ENCODE results near the gene SCGN.

SCGN gene

DNA sequence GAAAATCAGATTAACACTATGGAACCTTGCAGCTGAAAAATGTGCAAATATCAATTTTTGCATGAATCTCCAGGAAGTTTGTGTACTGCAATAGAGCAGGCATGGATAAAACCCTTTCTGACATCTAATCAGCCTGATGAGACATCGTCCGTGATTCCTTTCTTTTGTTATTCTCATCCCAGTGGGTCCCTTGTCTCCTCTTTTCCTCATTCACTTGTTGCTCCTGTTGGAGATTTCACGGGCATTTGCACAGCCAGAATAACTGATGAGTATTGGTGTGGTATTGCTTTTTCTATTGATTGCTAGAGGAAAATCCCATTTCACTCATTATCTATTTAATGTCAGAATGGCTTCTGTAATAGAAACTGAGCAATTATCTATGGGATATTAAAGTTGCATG, 39.9 kb downstream of the SCGN start:
- DNase-seq: no peak

DNA sequence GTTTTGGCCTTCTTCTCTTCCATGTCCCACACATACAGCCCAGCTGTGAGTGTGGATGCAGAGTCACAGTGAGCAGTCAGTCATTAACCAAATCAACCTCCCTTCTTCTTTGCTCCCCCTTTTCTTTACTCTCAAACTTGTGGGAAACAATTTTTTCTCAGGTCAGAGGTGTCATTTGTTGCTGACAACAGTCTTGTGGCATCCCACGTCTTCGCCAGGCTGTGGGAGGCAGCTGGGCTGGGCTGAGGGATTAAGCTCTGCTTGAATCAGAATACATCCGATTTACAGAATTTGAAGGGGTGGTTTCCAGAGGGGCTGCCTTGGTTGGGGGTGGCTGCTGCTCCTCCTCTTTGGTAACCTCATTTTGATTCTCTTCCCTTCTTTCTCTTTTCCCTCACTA, 40.5 kb downstream of the SCGN start:
- DNase-seq: no peak

DNA sequence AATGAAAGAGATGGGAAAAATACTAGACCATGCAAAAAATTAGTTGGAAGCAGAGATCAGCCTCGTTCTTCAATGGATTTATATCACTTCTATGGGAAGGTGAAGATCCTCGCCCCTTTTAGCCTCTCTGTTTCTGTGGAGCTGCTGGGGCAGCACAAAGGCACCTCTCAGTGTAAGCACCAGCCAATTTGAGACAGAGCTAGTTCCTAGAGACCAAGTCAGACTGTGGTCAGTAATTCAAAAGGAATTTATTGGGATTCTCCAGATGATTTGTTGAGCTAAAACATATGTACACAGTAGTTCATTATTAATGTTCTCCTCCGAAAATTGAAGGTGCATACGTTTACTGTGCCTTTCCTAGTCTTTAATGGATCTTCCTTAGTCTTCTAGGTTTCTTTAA, 42.4 kb downstream of the SCGN start:
- DNase-seq: no peak

DNA sequence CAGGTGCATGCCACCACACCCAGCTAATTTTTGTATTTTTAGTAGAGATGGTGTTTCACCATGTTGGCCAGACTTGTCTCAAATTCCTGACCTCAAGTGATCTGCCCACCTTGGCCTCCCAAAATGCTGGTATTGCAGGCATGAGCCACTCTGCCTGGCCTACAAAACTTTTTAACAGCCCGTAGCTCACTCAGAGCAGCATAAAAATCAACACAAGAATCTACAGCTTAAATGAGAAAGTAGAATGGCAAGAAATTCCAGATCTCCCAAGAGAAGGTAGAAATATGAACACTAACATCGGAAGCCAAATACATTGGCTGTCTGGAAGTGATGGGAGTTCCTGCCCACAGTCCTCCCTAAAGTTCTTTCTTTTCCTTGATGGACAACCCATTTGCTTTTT, 43.7 kb downstream of the SCGN start:
- no peak for DNase-seq

DNA sequence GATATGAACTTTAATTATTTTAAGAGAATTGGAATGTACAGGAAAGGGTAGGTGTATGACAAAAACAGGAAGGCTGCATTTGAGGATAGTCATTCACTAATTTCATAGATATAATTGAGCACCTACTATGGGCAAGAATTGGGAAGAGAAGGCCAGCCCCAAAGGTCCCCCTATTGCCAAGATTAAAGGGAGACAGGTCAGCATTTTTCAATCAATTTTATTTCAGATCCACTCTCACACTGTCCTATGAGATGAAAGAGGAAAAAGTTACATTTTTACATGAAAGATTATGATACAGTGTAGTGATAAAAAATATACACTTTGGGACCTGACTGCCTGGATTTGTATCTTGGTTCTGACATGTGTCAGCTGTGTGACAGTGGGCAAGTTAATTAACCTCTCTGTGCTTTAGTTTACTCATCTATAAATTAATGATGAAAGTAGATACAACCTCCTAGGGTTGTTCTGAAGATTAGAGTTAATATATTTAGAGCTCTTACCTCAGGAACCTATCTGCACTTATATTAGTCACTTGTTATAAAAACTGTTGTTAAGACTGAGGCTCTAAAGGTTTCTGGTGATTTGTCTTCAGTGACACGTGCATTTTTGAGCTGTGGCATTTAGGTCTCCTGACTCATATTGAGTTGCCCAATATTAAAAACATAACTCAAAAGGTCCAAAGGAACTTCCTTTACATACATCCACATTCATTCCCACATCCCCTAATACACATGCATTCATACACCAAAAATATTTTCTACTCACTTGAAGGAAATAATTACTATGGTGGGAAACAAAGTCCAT, 45.7 kb downstream of the SCGN start:
- no peak for DNase-seq

DNA sequence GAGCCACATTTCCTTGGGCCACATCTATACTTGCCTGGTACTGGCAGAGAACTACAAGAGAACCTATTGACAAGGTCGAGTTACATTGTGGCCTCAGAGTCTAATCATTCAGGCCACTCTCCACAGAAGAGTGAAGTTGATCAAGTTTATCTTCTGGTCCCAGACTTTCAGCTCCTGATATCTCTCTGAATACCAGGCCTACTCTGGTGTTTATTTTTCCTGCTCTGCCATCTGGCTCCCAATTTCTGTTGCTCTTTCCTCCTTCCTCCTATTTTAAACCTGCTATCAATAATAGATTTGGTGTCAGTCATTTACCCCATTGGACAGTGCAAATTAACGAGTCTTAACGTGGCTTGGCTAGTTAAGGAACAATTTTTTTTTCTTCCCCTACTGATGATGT, 46.6 kb downstream of the SCGN start:
- DNase-seq: no peak

DNA sequence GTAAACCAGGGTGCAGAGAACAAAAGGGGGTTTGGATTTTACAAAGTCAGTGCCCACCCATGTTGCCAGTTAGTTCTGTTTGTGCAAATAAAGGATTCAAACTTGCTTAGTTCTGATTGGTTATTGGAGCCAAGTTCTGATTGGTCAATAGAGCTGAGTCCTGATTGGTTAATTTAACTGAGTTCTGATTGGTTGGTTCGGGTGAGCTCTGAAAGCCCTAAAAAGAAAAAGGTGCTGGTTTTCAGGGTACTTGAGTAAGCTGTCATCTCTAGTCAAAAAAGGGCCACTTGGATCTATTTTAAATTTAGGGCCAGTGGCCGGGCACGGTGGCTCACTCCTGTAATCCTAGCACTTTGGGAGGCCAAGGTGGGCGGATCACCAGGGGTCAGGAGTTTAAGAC, 47.6 kb downstream of the SCGN start:
- DNase-seq: no peak

DNA sequence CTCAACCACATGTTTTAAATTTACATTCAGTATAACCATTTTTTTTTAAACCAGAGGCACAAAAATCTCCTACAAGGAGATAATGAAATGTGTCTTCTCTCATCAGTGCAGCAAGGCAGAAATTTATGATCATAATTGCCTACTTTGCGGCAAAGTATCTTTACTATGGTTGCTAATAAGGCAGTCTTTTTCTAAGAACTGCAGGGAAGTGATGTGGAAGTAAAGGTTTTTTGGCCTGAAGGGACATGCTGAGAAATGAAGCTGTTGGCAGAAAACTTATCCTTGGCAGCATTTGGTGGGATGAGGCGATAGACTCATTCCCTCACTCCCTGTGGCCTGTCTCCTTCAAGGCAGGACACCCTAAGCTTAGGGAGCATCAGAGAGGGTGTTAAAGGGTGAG, 48.7 kb downstream of the SCGN start:
- DNase-seq: no peak

DNA sequence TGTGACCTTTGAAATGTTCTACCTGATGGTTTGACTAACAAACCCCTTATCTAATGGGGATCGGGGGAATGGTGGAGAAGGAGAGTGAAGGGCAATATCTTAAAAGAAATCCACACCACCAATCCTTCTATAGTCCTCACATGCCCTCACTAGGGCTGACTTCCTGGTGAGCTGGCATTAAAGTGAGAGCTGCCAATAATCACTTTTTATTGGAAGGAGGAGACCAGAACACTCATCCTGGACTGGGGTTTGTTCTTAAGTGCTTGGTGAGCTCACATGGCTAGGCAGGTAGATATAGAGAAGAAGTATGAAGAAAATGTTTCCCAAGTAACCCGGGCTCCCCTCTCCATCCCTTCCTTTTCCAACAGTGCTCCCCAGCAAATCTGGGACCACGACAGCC, 49.8 kb downstream of the SCGN start:
- no peak for DNase-seq

DNA sequence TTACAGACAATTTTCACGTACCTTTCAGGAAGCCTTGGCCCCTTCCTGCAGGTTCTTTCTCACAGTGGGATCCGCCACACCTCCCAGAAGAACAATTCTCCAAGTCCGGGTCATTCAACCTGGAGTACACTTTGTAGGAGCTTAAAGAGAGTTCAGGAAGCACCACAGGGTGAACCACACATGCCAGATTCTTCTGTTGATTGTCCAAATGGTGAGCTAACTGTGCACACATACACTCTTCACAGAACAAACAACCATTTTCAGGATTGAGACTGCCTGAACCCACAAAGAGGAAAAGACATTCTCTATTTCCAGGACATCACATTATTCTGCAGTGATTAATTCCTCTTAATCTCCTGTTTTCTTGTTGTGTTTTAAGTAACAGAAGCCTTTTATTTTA, 51.0 kb downstream of the SCGN start:
- DNase-seq: no peak

DNA sequence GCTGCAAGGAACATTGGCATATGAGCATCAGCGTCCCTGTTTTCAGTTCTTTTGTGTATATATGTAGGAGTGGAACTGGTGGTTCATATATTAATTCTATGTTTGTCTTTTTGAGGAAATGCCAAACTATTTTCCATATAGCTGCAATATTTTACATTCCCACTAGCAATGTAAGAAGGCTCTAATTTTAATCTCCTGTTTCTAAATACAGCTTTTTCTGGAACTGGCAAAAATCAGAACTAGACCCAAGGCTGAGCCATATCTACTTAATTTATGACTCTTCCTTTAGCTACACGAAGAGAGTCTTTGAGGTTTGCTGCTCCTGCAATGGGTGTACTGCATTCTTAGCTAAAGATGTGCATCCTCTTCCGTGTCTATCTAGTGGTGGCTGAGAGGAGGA, 52.0 kb downstream of the SCGN start:
- no peak for DNase-seq

DNA sequence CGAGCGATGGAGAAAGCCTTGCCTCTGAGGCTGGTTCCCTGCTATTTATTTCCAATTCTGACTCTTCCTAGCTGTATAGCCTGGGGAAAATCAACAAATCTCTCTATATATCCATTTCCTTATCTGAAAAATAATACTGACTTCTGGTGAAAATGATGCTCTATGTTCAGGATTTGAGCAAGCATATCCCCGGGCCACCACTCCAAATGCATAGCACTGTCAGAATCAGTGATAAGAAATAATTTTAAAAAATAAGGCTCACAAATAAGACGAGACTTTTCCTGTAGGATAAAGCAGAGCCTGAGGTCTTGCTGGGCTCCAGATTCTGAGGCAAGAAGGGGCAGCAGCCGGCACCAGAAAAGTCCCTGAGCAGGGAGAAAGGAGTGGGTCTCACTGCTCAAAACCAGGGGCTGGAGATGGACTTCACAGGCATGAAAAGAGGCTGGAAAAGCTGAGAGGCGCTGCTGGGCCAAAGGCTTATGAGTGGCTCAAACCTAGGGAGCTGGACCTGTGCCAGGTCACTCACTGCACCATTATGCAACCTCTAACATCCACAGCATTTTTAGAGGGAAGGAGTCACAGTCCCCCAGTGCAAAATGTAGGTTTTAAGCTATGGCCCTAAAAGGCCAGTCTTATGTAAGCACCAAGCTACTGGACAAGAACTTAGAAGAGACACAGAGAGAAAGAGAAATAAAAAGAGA, 54.4 kb downstream of the SCGN start:
- no peak for DNase-seq

DNA sequence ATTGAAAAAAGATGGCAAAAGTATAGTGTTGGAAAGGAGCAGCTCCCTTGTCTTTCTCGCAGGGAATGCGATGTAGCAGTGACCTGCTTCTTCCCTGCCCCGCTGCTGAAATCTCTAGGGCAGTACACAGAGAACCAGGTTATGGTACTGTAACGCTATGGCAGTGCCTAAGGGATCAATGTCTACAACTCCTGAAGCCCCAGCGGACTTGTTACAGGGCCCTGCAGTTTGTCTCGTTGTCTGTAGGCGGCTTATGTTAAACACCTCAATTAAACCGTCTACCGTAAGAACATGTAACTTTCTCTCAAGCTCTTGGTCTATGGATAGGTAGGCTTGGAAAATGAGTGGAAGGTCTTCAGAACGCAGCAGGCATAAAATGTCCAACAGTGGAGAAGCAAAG, 57.7 kb downstream of the SCGN start:
- no peak for DNase-seq

DNA sequence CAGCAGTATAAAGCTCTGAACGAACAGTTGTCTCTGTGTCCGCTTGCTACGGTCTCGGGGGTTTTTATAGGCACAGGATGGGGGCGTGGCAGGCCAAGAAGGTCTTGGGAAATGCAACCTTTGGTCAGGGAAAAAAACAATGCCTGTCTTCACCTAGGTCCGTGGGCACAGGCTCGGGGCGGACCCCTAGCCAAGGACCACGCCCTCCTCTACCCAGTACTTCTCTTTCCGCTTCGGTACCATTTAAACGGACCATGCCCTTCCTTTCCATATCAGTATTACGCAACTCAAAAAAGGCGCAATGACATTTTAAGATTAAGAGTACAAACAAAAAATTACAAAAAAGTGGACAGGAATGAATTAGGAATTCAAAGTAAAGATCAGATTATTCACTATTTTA, 58.3 kb downstream of the SCGN start:
- DNase-seq: no peak

DNA sequence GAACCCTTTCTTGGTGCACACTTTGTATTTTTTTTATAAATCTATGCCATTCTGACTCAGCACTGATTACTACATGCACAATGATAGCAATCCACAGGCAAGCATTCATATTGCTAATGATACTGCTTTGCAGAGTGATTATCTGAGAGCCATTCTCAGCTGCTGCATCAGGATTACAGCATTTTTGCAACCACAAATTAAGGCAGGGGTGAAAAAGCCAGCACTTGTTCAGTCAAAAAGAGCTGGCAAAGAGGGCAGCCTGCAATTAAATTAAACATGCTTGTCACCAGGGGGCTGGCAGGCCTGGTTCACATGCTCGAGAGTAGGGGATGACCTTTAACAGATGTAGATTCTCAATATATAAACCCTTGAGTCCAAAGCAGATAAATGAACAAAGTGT, 61.8 kb downstream of the SCGN start:
- no peak for DNase-seq

DNA sequence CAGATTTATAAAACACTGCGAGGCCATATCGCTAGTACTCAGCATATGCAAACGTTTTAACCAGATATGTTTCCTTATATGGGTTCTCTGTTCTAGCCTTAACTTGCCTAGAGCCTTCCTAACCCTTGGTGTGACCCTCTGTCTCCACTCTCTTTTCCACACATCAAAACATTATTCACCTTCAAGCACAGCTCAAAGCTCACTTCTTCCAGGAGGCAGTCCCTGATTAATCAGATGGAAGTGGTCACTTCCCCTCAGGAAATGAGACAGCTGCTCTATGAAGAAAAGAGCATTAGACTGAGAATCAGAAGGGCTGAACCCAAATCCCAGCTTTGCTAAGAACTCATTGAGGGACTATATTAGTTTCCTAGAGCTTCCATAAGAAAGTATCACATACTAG, 62.8 kb downstream of the SCGN start:
- DNase-seq: no peak

DNA sequence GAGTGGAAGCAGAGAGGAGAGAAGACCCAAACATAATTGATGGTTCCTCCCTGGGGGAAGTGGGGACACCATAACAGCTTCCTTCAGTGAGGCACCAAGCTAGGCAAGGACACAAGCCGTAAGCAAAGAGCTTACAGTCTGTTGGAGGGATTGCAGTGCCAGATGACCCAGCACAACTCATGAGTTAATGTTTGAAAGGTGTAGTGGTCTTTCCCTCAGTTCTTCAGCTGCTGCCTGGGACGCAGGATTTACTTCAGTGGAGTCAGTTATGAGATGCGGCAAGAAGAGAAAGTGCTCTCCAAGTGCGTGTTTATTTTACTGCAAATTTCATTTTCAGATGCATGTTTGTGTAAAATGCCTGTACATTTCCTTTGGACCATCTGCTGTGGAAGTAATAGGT, 63.8 kb downstream of the SCGN start:
- no peak for DNase-seq

DNA sequence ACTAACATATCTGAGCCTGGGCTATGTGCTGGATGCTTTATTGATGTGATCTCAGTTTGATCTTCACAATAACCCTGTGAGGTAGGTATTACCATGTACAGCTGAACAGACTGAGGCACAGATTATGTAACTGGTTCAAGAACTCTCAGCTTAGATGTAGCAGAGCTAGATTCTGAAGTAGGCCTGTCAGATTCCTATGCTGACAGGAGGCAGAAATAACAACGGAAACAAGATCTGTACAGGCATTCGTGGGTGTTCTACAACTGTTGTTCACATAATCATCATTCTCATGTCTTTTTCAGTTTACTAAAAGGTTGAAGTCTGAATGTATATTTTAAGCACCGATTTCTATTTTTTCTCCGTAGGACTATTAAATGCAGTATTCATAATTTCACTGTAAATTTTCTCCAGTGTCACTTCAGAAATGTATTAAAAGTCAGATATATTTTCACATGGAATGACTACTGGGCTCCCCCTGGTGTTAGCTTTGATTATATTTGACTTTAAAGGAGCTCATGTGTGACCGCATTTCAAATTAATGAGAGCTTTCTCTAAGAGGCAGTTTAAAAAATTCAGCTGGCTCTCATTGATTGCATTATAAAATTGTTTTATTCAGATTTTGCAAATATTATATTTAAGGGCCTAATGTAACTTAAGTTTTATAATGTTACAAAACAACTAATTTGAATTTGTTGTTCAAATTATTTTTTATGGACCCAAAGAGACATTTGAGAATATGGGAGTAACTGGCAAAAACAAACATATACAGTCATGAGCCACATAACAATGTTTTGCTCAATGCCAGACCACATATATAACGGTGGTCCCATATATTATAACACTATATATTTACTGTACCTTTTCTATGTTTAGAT, 66.1 kb downstream of the SCGN start:
- peak; percentile 58 for DNase-seq

DNA sequence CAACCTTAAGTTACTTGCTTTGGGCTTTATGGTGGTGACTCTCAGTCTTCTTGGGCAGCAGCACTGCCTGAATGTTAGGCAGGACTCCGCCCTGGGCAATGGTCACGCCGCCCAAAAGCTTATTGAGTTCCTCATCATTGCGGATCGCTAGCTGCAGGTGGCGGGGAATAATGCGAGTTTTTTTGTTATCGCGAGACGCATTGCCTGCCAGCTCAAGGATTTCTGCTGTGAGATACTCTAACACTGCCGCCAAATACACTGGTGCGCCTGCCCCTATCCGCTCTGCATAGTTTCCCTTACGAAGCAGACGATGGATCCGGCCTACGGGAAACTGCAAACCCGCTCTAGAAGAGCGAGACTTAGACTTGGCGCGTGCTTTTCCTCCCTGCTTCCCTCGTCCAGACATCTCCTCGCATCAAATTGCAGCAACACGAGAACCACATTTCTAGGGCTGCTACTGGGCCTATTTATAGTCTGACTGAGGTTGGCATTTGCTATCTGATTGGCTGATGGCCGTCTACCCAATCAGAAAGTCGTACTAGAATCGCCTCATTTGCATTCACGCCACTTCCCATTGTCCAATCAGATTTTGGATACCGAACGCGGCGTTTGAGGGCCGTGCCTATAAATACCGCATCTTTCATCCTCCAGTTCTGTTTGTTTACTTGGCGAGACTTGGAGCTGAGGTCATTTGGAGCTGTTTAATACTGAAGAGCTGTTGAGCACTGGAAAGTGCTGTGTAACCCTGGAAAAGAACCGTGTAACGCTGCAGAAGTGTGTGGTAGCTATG, 74.3 kb downstream of the SCGN start:
- no peak for DNase-seq

DNA sequence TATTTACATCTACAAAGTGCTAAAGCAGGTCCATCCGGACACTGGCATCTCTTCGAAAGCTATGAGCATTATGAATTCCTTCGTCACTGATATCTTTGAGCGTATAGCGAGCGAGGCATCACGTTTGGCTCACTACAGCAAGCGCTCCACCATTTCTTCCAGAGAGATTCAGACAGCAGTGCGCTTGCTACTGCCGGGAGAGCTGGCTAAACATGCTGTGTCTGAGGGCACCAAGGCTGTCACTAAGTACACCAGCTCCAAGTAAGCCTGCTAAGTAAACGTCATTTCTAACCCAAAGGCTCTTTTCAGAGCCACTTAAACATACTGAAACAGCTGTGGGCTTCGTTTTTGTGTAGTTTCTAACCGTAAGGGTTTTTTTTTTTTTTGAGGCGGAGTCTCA, 75.0 kb downstream of the SCGN start:
- DNase-seq: no peak

DNA sequence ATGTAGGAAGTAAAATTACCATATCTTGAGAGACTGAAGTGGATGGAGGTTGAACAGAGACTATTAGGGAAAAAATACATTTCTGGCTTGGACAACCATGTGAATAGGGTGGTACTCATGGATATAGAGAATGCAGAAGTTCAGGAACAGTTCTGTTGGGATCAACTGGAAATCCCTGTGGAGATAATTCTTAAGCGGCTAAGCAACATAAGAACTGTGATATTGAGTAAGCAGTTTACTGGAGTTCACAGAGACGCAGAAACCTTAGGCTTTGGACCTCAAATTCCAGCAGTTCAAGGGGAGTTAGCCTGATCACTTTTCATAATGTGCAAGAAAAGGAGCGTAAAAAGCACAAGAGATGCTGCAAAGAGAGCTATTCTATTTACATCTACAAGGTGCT, 78.9 kb downstream of the SCGN start:
- no peak for DNase-seq

DNA sequence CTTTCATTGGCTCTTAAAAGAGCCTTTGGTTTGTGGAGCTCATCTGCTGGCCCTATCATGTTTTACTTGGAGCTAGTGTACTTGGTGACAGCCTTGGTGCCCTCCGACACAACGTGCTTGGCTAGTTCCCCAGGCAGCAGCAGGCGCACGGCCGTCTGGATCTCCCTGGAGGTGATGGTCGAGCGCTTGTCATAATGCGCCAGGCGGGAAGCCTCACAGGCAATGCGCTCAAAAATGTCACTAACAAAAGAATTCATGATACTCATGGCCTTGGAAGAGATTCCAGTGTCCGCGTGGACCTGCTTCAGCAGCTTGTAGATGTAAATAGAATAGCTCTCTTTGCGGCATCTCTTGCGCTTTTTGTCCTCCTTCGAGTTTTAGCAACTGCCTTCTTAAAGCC, 79.7 kb downstream of the SCGN start:
- no peak for DNase-seq

Data from RPMI8226 (cell line).